Measurements from ENCODE around the gene FARS2. TPM values are rescaled to one million over a fixed set of nuclear protein-coding genes. Genes with fewer than 3 reads are reported as not detected.

Gene FARS2
- polyA plus RNA-seq, 1 donor (not counting 4 experiments of a cell fraction or from before 2014, with no cell fraction given), result 21.3 TPM

GRCh38 chr6:5378331-5378730 is 117.0 kb downstream of the FARS2 start:
- Histone ChIP-seq H2AFZ (ENCODE audit: control insufficient read depth, low read length) (no peak overlapping the region), H3K36me3 (ENCODE audit: control insufficient read depth in 2 of 2, extremely low read depth in 1 of 2, insufficient read depth in 2 of 2, low read length in 2 of 2) (no peaks in the 10 kb centered on the region), H3K27ac (ENCODE audit: control insufficient read depth, insufficient read depth, low read length) (no peak overlapping the region), H3K9me1 (ENCODE audit: control insufficient read depth, extremely low read depth, insufficient read depth, low read length) (no peaks in the 10 kb centered on the region), H3K9me3 (ENCODE audit: control insufficient read depth, low read depth, low read length) (no peaks in the 10 kb centered on the region), H3K9ac (ENCODE audit: control insufficient read depth, extremely low read depth, insufficient read depth, low read length) (no peak overlapping the region), H3K79me2 (ENCODE audit: control insufficient read depth, insufficient read depth, low read length) (no peaks in the 10 kb centered on the region), H3K27me3 (ENCODE audit: control insufficient read depth, extremely low read depth, insufficient read depth, low read length) (no peaks in the 10 kb centered on the region), H3K4me3 (ENCODE audit: control insufficient read depth in 2 of 3, extremely low read depth in 1 of 3, insufficient read depth in 2 of 3, low read depth in 1 of 3, low read length in 3 of 3) (no peak overlapping the region), H3K4me1 (ENCODE audit: control insufficient read depth, extremely low read depth, insufficient read depth, low read length) (no peaks in the 10 kb centered on the region), H3K4me2 (ENCODE audit: control insufficient read depth, extremely low read depth, insufficient read depth, low read depth, low read length) (no peak overlapping the region), H4K20me1 (ENCODE audit: control insufficient read depth, extremely low read depth, insufficient read depth, low read length) (peaks cover 3% of the 10 kb centered on the region)
- TF ChIP-seq EZH2 (IDR thresholded peaks at IDR 0.05; ENCODE audit: low read length), result no peak
- no peak for FAIRE-seq
- dilution Hi-C loops (cut with MboI; ENCODE audit: extremely low pct_ligation_motif_present, low sequenced_read_pairs), result no loop called here
- DNase-seq (ENCODE audit: low read depth, low spot score), result no peak

- Histone ChIP-seq H3K36me3 (ENCODE audit: control insufficient read depth in 2 of 2, extremely low read depth in 1 of 2, insufficient read depth in 2 of 2, low read length in 2 of 2) (no peaks in the 10 kb centered on the region), H4K20me1 (ENCODE audit: control insufficient read depth, extremely low read depth, insufficient read depth, low read length) (peaks cover 3% of the 10 kb centered on the region), H3K27me3 (ENCODE audit: control insufficient read depth, extremely low read depth, insufficient read depth, low read length) (no peaks in the 10 kb centered on the region), H3K9me1 (ENCODE audit: control insufficient read depth, extremely low read depth, insufficient read depth, low read length) (no peaks in the 10 kb centered on the region), H3K4me2 (ENCODE audit: control insufficient read depth, extremely low read depth, insufficient read depth, low read depth, low read length) (no peak overlapping the region), H3K4me3 (ENCODE audit: control insufficient read depth in 2 of 3, extremely low read depth in 1 of 3, insufficient read depth in 2 of 3, low read depth in 1 of 3, low read length in 3 of 3) (no peak overlapping the region), H3K4me1 (ENCODE audit: control insufficient read depth, extremely low read depth, insufficient read depth, low read length) (no peaks in the 10 kb centered on the region), H2AFZ (ENCODE audit: control insufficient read depth, low read length) (no peak overlapping the region), H3K79me2 (ENCODE audit: control insufficient read depth, insufficient read depth, low read length) (no peaks in the 10 kb centered on the region), H3K9ac (ENCODE audit: control insufficient read depth, extremely low read depth, insufficient read depth, low read length) (no peak overlapping the region), H3K9me3 (ENCODE audit: control insufficient read depth, low read depth, low read length) (no peaks in the 10 kb centered on the region), H3K27ac (ENCODE audit: control insufficient read depth, insufficient read depth, low read length) (no peak overlapping the region)
- DNase-seq (ENCODE audit: low read depth, low spot score), result no peak
- no peak for TF ChIP-seq EZH2 (IDR thresholded peaks at IDR 0.05; ENCODE audit: low read length)
- TF ChIP-seq, protein P1, sequence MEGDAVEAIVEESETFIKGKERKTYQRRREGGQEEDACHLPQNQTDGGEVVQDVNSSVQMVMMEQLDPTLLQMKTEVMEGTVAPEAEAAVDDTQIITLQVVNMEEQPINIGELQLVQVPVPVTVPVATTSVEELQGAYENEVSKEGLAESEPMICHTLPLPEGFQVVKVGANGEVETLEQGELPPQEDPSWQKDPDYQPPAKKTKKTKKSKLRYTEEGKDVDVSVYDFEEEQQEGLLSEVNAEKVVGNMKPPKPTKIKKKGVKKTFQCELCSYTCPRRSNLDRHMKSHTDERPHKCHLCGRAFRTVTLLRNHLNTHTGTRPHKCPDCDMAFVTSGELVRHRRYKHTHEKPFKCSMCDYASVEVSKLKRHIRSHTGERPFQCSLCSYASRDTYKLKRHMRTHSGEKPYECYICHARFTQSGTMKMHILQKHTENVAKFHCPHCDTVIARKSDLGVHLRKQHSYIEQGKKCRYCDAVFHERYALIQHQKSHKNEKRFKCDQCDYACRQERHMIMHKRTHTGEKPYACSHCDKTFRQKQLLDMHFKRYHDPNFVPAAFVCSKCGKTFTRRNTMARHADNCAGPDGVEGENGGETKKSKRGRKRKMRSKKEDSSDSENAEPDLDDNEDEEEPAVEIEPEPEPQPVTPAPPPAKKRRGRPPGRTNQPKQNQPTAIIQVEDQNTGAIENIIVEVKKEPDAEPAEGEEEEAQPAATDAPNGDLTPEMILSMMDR (optimal IDR thresholded peaks at IDR 0.05 in 1 of 3, IDR thresholded peaks at IDR 0.05 in 1 of 3, conservative IDR thresholded peaks at IDR 0.05 in 1 of 3; ENCODE audit: extremely low read depth in 1 of 3, insufficient read depth in 2 of 3, low read length in 3 of 3), result peak; percentile 80 to 85 (median 81)
- dilution Hi-C loops (cut with MboI; ENCODE audit: extremely low pct_ligation_motif_present, low sequenced_read_pairs), result no loop called here
- peak; percentile 23 for FAIRE-seq
Observed at GRCh38 chr6:5379647-5380242, 118.4 kb downstream of the FARS2 start.

DNA sequence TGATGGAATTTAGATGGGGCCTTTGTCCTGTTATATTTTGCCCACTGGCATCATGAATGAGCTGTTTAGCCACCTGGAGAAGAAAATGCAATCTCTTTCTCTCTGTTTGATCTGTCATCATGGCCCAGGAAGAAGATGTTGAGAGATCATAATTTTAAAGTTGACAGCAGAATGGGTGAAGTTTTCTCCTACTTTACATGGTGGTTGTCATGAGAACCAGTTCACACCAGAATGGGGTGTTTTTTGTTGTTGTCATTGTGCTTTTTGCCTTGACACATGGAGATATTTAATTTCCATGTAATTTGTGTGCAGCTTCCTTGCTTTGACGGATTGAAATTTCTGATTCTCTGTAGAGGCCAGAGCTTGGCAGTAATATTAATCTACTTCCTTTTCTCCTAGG is 122.5 kb downstream of the FARS2 start:
- Histone ChIP-seq H3K27me3 (ENCODE audit: control insufficient read depth, extremely low read depth, insufficient read depth, low read length) (no peaks in the 10 kb centered on the region), H3K9me3 (ENCODE audit: control insufficient read depth, low read depth, low read length) (no peaks in the 10 kb centered on the region), H3K9ac (ENCODE audit: control insufficient read depth, extremely low read depth, insufficient read depth, low read length) (no peak overlapping the region), H4K20me1 (ENCODE audit: control insufficient read depth, extremely low read depth, insufficient read depth, low read length) (peaks cover 3% of the 10 kb centered on the region), H3K9me1 (ENCODE audit: control insufficient read depth, extremely low read depth, insufficient read depth, low read length) (no peaks in the 10 kb centered on the region), H3K79me2 (ENCODE audit: control insufficient read depth, insufficient read depth, low read length) (no peaks in the 10 kb centered on the region), H2AFZ (ENCODE audit: control insufficient read depth, low read length) (no peak overlapping the region), H3K27ac (ENCODE audit: control insufficient read depth, insufficient read depth, low read length) (no peak overlapping the region), H3K4me1 (ENCODE audit: control insufficient read depth, extremely low read depth, insufficient read depth, low read length) (no peaks in the 10 kb centered on the region), H3K4me3 (ENCODE audit: control insufficient read depth in 2 of 3, extremely low read depth in 1 of 3, insufficient read depth in 2 of 3, low read depth in 1 of 3, low read length in 3 of 3) (no peak overlapping the region), H3K4me2 (ENCODE audit: control insufficient read depth, extremely low read depth, insufficient read depth, low read depth, low read length) (no peak overlapping the region), H3K36me3 (ENCODE audit: control insufficient read depth in 2 of 2, extremely low read depth in 1 of 2, insufficient read depth in 2 of 2, low read length in 2 of 2) (no peaks in the 10 kb centered on the region)
- TF ChIP-seq, protein P1 (optimal IDR thresholded peaks at IDR 0.05 in 1 of 3, IDR thresholded peaks at IDR 0.05 in 1 of 3, conservative IDR thresholded peaks at IDR 0.05 in 1 of 3; ENCODE audit: extremely low read depth in 1 of 3, insufficient read depth in 2 of 3, low read length in 3 of 3), result no peak
- TF ChIP-seq EZH2 (IDR thresholded peaks at IDR 0.05; ENCODE audit: low read length), result no peak
- FAIRE-seq (no peak), DNase-seq (ENCODE audit: low read depth, low spot score) (no peak)
- dilution Hi-C loops (cut with MboI; ENCODE audit: extremely low pct_ligation_motif_present, low sequenced_read_pairs), result no loop called here
